ENCODE measurements around the gene DDN.

DNA sequence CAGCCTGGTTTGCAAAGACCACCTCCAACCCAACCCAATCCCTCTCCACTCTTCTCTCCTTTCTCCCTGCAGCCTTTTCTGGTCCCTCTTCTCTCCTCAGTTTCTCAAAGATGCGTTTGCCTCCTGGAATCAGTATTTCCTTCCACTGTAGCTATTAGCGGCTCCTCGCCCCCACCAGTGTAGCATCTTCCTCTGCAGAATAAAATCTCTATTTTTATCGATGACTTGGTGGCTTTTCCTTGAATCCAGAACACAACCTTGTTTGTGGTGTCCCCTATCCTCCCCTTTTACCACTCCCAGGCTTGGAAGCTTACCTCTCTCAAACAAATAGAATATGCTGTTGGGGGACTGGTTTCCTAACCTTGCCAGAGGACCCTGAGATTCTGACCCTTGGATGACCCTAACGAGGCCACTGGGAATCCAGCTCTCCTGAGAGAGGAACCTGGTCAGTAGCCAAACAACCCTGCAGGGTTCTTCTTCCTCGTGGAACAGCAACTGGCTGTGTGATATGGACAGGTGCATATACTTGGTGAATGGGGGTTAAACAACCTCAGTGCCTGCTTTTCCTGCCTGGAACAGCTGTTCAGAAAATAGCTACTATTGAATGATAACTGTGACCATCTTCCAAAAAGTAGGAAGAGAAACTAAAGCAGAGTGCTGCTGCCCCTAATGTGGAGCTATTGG is 16.6 kb downstream of the DDN start:
- TF ChIP-seq, protein P1, sequence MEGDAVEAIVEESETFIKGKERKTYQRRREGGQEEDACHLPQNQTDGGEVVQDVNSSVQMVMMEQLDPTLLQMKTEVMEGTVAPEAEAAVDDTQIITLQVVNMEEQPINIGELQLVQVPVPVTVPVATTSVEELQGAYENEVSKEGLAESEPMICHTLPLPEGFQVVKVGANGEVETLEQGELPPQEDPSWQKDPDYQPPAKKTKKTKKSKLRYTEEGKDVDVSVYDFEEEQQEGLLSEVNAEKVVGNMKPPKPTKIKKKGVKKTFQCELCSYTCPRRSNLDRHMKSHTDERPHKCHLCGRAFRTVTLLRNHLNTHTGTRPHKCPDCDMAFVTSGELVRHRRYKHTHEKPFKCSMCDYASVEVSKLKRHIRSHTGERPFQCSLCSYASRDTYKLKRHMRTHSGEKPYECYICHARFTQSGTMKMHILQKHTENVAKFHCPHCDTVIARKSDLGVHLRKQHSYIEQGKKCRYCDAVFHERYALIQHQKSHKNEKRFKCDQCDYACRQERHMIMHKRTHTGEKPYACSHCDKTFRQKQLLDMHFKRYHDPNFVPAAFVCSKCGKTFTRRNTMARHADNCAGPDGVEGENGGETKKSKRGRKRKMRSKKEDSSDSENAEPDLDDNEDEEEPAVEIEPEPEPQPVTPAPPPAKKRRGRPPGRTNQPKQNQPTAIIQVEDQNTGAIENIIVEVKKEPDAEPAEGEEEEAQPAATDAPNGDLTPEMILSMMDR (IDR thresholded peaks at IDR 0.05): no peak
- no peak for TF ChIP-seq EP300 (IDR thresholded peaks at IDR 0.05)
